Rectal smooth muscle tissue (tissue), 1 donor: ENCODE results near the gene GALNT7.

Source experiments
- H3K27ac ChIP-seq: one replicate; pipeline ENCODE4 v1.7.0; 2013; ENCODE audit warnings: low read depth, low read length, inconsistent platforms
- H3K27me3 ChIP-seq: one replicate; pipeline ENCODE4 v1.7.0; 2013; ENCODE audit warnings: low read length; ENCODE audit not compliant: control insufficient read depth, insufficient read depth
- H3K36me3 ChIP-seq: one replicate; pipeline ENCODE4 v1.7.0; 2013; ENCODE audit warnings: low read length; ENCODE audit not compliant: control insufficient read depth, insufficient read depth
- H3K4me1 ChIP-seq: one replicate; pipeline ENCODE4 v1.7.0; 2013; ENCODE audit warnings: low read length; ENCODE audit not compliant: control insufficient read depth, insufficient read depth
- H3K4me3 ChIP-seq: one replicate; pipeline ENCODE4 v1.7.0; 2013; ENCODE audit warnings: low read length
- H3K9ac ChIP-seq: one replicate; pipeline ENCODE4 v1.7.0; 2013; ENCODE audit warnings: low read length

The GALNT7 gene

GRCh38 chr4:173246719-173247118 lies 78.1 kb downstream of the GALNT7 start:
- no peak overlapping the region for H3K9ac ChIP-seq
- H3K27ac ChIP-seq, result no peak overlapping the region
- H3K4me3 ChIP-seq, result no peak overlapping the region
- H3K4me1 ChIP-seq, result no peaks in the 10 kb centered on the region
- H3K36me3 ChIP-seq, result no peaks in the 10 kb centered on the region
- no peaks in the 10 kb centered on the region for H3K27me3 ChIP-seq

- Histone ChIP-seq H3K27me3 (no peaks in the 10 kb centered on the region), H3K36me3 (no peaks in the 10 kb centered on the region), H3K4me1 (no peaks in the 10 kb centered on the region), H3K27ac (no peak overlapping the region), H3K9ac (no peak overlapping the region), H3K4me3 (no peak overlapping the region)
Measured at GRCh38 chr4:173247321-173247720, 78.7 kb downstream of the GALNT7 start.

GRCh38 chr4:173248690-173249089 lies 80.1 kb downstream of the GALNT7 start:
- H3K27ac ChIP-seq, result no peak overlapping the region
- H3K4me1 ChIP-seq, result no peaks in the 10 kb centered on the region
- no peaks in the 10 kb centered on the region for H3K36me3 ChIP-seq
- H3K27me3 ChIP-seq, result no peaks in the 10 kb centered on the region
- no peak overlapping the region for H3K9ac ChIP-seq
- no peak overlapping the region for H3K4me3 ChIP-seq

- Histone ChIP-seq H3K27ac (no peak overlapping the region), H3K4me3 (no peak overlapping the region), H3K9ac (no peak overlapping the region)
Measured at GRCh38 chr4:173252024-173252935, 83.7 kb downstream of the GALNT7 start.

GRCh38 chr4:173253561-173253960 lies 85.0 kb downstream of the GALNT7 start:
- H3K4me3 ChIP-seq, result no peak overlapping the region
- H3K27ac ChIP-seq, result no peak overlapping the region
- H3K4me1 ChIP-seq, result no peaks in the 10 kb centered on the region
- H3K9ac ChIP-seq, result no peak overlapping the region
- H3K27me3 ChIP-seq, result no peaks in the 10 kb centered on the region
- no peaks in the 10 kb centered on the region for H3K36me3 ChIP-seq

More at GRCh38 chr4:173252024-173252935, 83.7 kb downstream of the GALNT7 start:
- H3K27me3 ChIP-seq, result no peaks in the 10 kb centered on the region
- H3K4me1 ChIP-seq, result no peaks in the 10 kb centered on the region
- H3K36me3 ChIP-seq, result no peaks in the 10 kb centered on the region

GRCh38 chr4:173254646-173255045 lies 86.0 kb downstream of the GALNT7 start:
- no peak overlapping the region for H3K4me3 ChIP-seq
- no peaks in the 10 kb centered on the region for H3K27me3 ChIP-seq
- no peak overlapping the region for H3K27ac ChIP-seq
- no peaks in the 10 kb centered on the region for H3K36me3 ChIP-seq
- no peaks in the 10 kb centered on the region for H3K4me1 ChIP-seq
- no peak overlapping the region for H3K9ac ChIP-seq

DNA sequence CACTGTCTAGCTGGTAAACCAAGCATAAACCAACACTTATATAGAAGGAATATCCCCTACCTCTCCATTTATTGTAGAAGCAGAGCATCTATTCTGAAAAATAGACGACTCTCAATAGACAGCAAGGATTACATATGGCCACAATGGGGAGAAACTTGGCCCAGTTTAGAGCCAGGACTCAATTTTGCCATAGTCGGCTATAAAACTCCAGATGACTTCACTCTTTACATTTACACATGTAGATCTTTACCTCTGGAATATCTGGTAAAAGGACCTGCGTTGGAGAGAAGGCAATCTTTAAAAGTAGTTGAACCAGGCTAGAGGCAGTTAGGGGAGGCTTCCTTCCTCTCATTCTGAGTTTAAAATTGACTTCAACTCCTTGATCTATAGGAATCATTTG lies 88.2 kb downstream of the GALNT7 start:
- Histone ChIP-seq H3K4me1 (no peaks in the 10 kb centered on the region), H3K36me3 (no peaks in the 10 kb centered on the region), H3K27ac (no peak overlapping the region), H3K9ac (no peak overlapping the region), H3K27me3 (no peaks in the 10 kb centered on the region), H3K4me3 (no peak overlapping the region)

- H3K4me3 ChIP-seq, result no peak overlapping the region
- no peaks in the 10 kb centered on the region for H3K4me1 ChIP-seq
- H3K9ac ChIP-seq, result no peak overlapping the region
- H3K27ac ChIP-seq, result no peak overlapping the region
- H3K36me3 ChIP-seq, result no peaks in the 10 kb centered on the region
- H3K27me3 ChIP-seq, result no peaks in the 10 kb centered on the region
Measured at GRCh38 chr4:173257732-173258717, 89.4 kb downstream of the GALNT7 start.

DNA sequence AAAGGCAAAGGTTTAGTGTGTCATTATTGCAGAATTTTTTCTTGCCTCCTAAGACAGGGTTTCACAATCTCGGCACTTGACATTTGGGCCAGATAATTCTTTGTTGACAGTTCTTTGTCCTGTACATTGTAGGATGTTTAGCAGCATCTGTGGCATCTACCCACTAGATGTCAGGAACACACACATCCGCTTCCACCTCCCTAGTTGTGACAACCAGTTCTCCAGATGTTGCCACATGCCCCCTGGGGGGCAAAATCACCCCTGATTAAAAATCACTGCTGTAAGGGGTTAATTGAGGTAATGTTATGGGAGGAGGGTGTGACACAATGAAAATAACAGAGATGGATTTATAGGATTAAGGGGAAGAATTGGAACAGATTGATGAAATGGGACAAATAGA lies 90.3 kb downstream of the GALNT7 start:
- Histone ChIP-seq H3K4me1 (no peaks in the 10 kb centered on the region), H3K4me3 (no peak overlapping the region), H3K27me3 (no peaks in the 10 kb centered on the region), H3K9ac (no peak overlapping the region), H3K27ac (no peak overlapping the region), H3K36me3 (no peaks in the 10 kb centered on the region)

DNA sequence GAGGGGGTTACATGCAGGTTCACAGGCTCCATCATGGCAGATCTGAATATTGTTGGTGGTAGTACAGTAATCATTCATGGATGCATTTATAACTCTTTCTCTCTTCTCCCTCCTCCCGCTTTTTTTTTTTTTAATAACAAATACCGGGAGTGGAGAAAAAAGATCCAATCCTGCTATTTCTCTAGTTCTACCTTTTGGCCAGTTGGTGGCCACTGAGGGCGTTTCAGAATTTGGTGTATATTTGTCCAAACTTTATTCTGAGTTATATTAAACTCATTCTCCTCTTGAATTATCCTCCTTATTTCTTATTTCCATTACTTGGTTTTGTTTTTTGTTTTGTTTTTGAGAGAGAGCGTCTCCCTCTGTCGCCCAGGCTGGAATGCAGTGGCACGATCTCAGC lies 90.7 kb downstream of the GALNT7 start:
- Histone ChIP-seq H3K9ac (no peak overlapping the region), H3K27me3 (no peaks in the 10 kb centered on the region), H3K4me3 (no peak overlapping the region), H3K36me3 (no peaks in the 10 kb centered on the region), H3K27ac (no peak overlapping the region), H3K4me1 (no peaks in the 10 kb centered on the region)

GRCh38 chr4:173261052-173261451 lies 92.4 kb downstream of the GALNT7 start:
- H3K4me1 ChIP-seq, result peaks cover 6% of the 10 kb centered on the region
- no peaks in the 10 kb centered on the region for H3K27me3 ChIP-seq
- no peak overlapping the region for H3K9ac ChIP-seq
- H3K36me3 ChIP-seq, result no peaks in the 10 kb centered on the region
- no peak overlapping the region for H3K4me3 ChIP-seq
- H3K27ac ChIP-seq, result no peak overlapping the region

- no peak overlapping the region for H3K4me3 ChIP-seq
- peaks cover 6% of the 10 kb centered on the region for H3K4me1 ChIP-seq
- no peaks in the 10 kb centered on the region for H3K36me3 ChIP-seq
- no peaks in the 10 kb centered on the region for H3K27me3 ChIP-seq
- no peak overlapping the region for H3K9ac ChIP-seq
- H3K27ac ChIP-seq, result no peak overlapping the region
Measured at GRCh38 chr4:173262375-173262774, 93.8 kb downstream of the GALNT7 start.
